Measurements from ENCODE around the gene CAPZA1.

DNA sequence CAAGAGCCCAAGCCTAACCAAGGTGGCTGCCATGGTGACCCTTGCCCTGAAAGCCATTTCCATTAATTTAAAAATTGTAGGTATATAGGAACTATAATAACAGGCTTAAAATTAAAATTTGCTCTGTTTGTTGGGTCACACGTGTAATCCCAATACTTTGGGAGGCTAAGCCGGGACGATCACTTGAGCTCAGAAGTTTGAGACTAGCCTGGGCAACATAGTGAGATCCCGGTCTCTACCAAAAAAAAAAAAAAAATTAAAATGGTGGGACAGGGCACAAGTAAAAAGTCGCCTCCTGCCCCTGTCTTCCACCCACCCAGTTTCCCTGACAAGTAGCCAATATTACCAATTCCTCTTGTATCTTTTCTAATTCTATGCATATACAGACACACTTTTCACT lies 6.6 kb downstream of the CAPZA1 start:
- TF ChIP-seq POLR2A (IDR thresholded peaks at IDR 0.05; ENCODE audit: extremely low read depth, insufficient read length): no peak
- TF ChIP-seq, protein P1, sequence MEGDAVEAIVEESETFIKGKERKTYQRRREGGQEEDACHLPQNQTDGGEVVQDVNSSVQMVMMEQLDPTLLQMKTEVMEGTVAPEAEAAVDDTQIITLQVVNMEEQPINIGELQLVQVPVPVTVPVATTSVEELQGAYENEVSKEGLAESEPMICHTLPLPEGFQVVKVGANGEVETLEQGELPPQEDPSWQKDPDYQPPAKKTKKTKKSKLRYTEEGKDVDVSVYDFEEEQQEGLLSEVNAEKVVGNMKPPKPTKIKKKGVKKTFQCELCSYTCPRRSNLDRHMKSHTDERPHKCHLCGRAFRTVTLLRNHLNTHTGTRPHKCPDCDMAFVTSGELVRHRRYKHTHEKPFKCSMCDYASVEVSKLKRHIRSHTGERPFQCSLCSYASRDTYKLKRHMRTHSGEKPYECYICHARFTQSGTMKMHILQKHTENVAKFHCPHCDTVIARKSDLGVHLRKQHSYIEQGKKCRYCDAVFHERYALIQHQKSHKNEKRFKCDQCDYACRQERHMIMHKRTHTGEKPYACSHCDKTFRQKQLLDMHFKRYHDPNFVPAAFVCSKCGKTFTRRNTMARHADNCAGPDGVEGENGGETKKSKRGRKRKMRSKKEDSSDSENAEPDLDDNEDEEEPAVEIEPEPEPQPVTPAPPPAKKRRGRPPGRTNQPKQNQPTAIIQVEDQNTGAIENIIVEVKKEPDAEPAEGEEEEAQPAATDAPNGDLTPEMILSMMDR (IDR thresholded peaks at IDR 0.05; ENCODE audit: low read depth, low read length): no peak
- TF ChIP-seq, protein P2, sequence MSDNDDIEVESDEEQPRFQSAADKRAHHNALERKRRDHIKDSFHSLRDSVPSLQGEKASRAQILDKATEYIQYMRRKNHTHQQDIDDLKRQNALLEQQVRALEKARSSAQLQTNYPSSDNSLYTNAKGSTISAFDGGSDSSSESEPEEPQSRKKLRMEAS (IDR thresholded peaks at IDR 0.05; ENCODE audit: low read depth, low read length): no peak
